GM12878 (cell line): ENCODE data around the gene FANCI. TPM values are rescaled to one million over a fixed set of nuclear protein-coding genes. Genes with fewer than 3 reads are reported as not detected.

Experiments
- ATAC-seq: fragments of 200-7000 bp; cut with Tn5 transposase; 3 replicates; pipeline ENCODE4 v1.9.1; 2020; ENCODE audit warnings: mild to moderate bottlenecking, moderate library complexity
- BruUV-seq: library from RNA; stranded (reverse); fragments of 400-500 nt; replicated peaks from 2 replicates; lab custom pipeline; 2021; lab: Mats Ljungman, UMichigan
- CTCF ChIA-PET: fragments of 300-600 bp; sonication (Branson Sonifier 250); formaldehyde crosslinking; extraction: SDS; loops from one replicate; lab custom pipeline; 2021; ENCODE audit warnings: inconsistent platforms; lab: Yijun Ruan, JAX
- POLR2A ChIA-PET: fragments of 350-600 bp; formaldehyde crosslinking; extraction: SDS; loops from one replicate; lab custom pipeline; 2021; ENCODE audit warnings: inconsistent platforms; lab: Charles Lee
- RAD21 ChIA-PET: fragments of 300-600 bp; sonication (Branson Sonifier 250); formaldehyde crosslinking; loops from one replicate; lab custom pipeline; 2023; ENCODE audit warnings: antibody characterized with exemption; ENCODE audit not compliant: unreplicated experiment; lab: Charles Lee
- SMC1A ChIA-PET: fragments of 300-600 bp; sonication (Branson Sonifier 250); formaldehyde crosslinking; loops from one replicate; lab custom pipeline; 2023; ENCODE audit not compliant: unreplicated experiment, uncharacterized antibody; lab: Charles Lee
- DNase-seq: peaks from one replicate; pipeline ENCODE4 v3.0.0-alpha.2; 2011; ENCODE audit warnings: low read depth, low spot score
- FAIRE-seq: peaks from 3 replicates; lab custom pipeline; 2011; peaks lifted over from hg19 to GRCh38; lab: Jason Lieb, UNC
- H2AFZ ChIP-seq: 2 replicates; pipeline ENCODE4 v1.6.0; 2011; ENCODE audit warnings: low read depth, low read length, control low read depth; ENCODE audit not compliant: control insufficient read depth
- H3K27ac ChIP-seq: 2 replicates; pipeline ENCODE4 v1.5.1; 2011; ENCODE audit warnings: control low read depth; ENCODE audit not compliant: control insufficient read depth, insufficient read depth
- H3K27me3 ChIP-seq, 2 experiments: replicated peaks in 1 of 2; 2 replicates each; pipeline versions ENCODE4 v1.6.0 to v1.6.1; 2011; ENCODE audit warnings: low read length in 1 of 2; ENCODE audit not compliant: control insufficient read depth in 2 of 2, insufficient read depth in 2 of 2
- H3K36me3 ChIP-seq, 2 experiments: 2 replicates each; pipeline ENCODE4 v1.5.1; 2011; ENCODE audit warnings: low read length in 1 of 2; ENCODE audit not compliant: control insufficient read depth in 2 of 2, insufficient read depth in 2 of 2
- H3K4me1 ChIP-seq: 2 replicates; pipeline ENCODE4 v1.6.1; 2011; ENCODE audit warnings: mild to moderate bottlenecking, low read length, moderate library complexity, mixed read lengths; ENCODE audit not compliant: control insufficient read depth, insufficient read depth
- H3K4me2 ChIP-seq: 2 replicates; pipeline ENCODE4 v1.6.0; 2011; ENCODE audit warnings: control low read depth; ENCODE audit not compliant: control insufficient read depth, insufficient read depth
- H3K4me3 ChIP-seq: fragments of 200-600 bp; sonication (generic); 2 replicates; pipeline ENCODE4 v1.5.1; 2016
- H3K79me2 ChIP-seq: 2 replicates; pipeline ENCODE4 v1.6.0; 2011; ENCODE audit warnings: low read length; ENCODE audit not compliant: control insufficient read depth, insufficient read depth
- H3K9ac ChIP-seq: 2 replicates; pipeline ENCODE4 v1.8.0; 2011; ENCODE audit warnings: low read length, control low read depth, mixed read lengths; ENCODE audit not compliant: control insufficient read depth, insufficient read depth
- H3K9me3 ChIP-seq: replicated peaks from 3 replicates; pipeline ENCODE4 v1.5.1; 2011; ENCODE audit warnings: mild to moderate bottlenecking, low read length; ENCODE audit not compliant: control insufficient read depth, insufficient read depth
- H4K20me1 ChIP-seq: 2 replicates; pipeline ENCODE4 v1.6.0; 2011; ENCODE audit not compliant: control insufficient read depth, insufficient read depth
- POLR2A ChIP-seq: IDR thresholded peaks from 2 replicates; pipeline ENCODE4 v1.6.1; 2011; ENCODE audit warnings: low read depth, mild to moderate bottlenecking, low read length
- SIX5 ChIP-seq: IDR thresholded peaks from 2 replicates; pipeline ENCODE4 v1.6.1; 2011; ENCODE audit warnings: mild to moderate bottlenecking, low read depth, low read length, moderate library complexity; ENCODE audit not compliant: severe bottlenecking
- WGBS: methylation state at CpG from one replicate; pipeline ENCODE4 v1.1.6; 2016; ENCODE audit warnings: low lambda C conversion rate; ENCODE audit not compliant: insufficient replicate concordance, insufficient coverage; ENCODE audit errors: missing lambda C conversion rate; 5-methylcytosine and 5-hydroxymethylcytosine counted together
- in situ Hi-C: fragments of 300-500 bp; cut with MboI; formaldehyde crosslinking; loops from 9 replicates; pipeline ENCODE4 v1.14.3; 2018; ENCODE audit warnings: mixed read lengths
- intact Hi-C: fragments of 100-400 bp; cut with micrococcal nuclease; formaldehyde crosslinking; loops from one replicate; pipeline ENCODE4 v1.14.2; 2022; ENCODE audit not compliant: unreplicated experiment
- polyA plus RNA-seq, 11 experiments: library from polyadenylated mRNA; depleted of rRNA in 4 of 11; unstranded in 6 of 11; stranded (reverse) in 5 of 11; fragments of >200 nt; fragmentation: Nextera tagmentation in 4 of 11; fragmentation: Illumina TruSeq in 1 of 11; extraction: Ambion mirVana in 4 of 11; extraction: Trizol in 1 of 11; gene quantifications; 1 replicate in 1 of 11; 2 replicates in 10 of 11; pipeline versions ENCODE4 v1.2.1 to v1.2.3, GENCODE V29; 2011 to 2016; ENCODE audit warnings: inconsistent platforms in 2 of 11, missing spikeins in 2 of 11, low read depth in 1 of 11
- total RNA-seq, 4 experiments: library from RNA; depleted of rRNA in 3 of 4; stranded (reverse); fragments of >200 nt in 3 of 4; fragmentation: Illumina TruSeq in 1 of 4; extraction: Trizol in 1 of 4; gene quantifications; 2 replicates each; pipeline versions ENCODE4 v1.2.1 to v1.2.3, GENCODE V29; 2013 to 2021
- TF ChIP-seq, protein P1 (sequence below): IDR thresholded peaks from 2 replicates; pipeline ENCODE4 v1.6.1; 2011; ENCODE audit warnings: borderline replicate concordance, low read depth, mild to moderate bottlenecking, moderate library complexity, low read length; ENCODE audit not compliant: insufficient read depth, poor library complexity, severe bottlenecking
- TF ChIP-seq, protein P2 (sequence below): fragments of 450-650 bp; IDR thresholded peaks from 2 replicates; pipeline ENCODE4 v1.6.1; 2017; ENCODE audit warnings: mild to moderate bottlenecking
- TF ChIP-seq, protein P3 (sequence below), 3 experiments: IDR thresholded peaks in 2 of 3; conservative IDR thresholded peaks in 1 of 3; 2 replicates each; pipeline ENCODE4 v1.5.1; 2011; ENCODE audit warnings: low read depth in 3 of 3, low read length in 3 of 3, mild to moderate bottlenecking in 3 of 3, control low read depth in 2 of 3, moderate library complexity in 2 of 3, inconsistent platforms in 1 of 3, mixed read lengths in 1 of 3; ENCODE audit not compliant: control insufficient read depth in 2 of 3, insufficient read depth in 1 of 3; ENCODE audit errors: extremely low read depth in 1 of 3

The FANCI gene
- total and polyA plus RNA-seq, 10 of the 15 experiments (the other 5 are each of a cell fraction or from before 2014, with no cell fraction given), result 38.1 to 129 (median 82.4) TPM

DNA sequence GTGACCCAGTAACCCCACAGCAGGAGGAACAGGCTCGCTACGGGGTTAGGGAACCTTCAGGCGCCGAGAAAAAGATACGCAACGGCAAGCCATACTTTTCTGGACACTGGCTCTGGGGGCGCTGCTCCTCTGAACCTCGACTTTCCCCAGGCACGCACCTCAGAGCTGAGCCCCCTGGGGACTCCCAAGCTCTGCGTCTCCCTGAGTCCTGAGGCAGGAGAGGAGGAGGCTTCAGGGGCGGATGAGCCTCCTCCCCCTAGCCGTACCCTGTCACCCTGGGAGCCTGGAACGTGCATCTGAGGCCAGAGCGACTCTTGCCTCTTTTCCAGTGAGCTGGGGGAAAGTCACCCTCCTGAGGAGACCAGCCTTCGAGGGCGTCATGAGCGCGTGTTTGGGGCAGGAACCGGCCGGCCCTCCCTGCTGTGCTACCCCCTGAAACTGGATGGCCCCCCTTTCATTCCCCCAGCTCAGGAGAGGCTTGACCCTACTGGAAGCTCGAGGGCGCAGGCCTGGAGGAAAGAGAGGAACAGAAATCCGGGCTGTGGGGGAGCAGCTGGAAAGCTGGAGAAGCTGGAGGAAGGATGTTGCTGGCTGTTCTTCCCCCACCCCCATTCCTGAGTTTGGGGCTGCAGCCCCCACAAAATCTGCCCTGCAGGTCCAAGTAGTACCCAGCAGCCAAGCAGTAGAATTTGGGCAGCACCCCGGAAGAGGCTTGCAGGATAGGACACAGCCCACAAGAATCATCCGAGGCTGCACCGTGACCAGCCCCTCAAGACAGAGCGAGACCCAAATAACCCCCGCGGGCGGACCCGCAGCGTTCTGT is 115.9 kb downstream of the FANCI start:
- H3K27me3 ChIP-seq, result peaks cover 13 to 35% of the 10 kb centered on the region in 2 experiments
- CTCF ChIA-PET, result interaction anchor here (0.6 to 7.5 kb wide), 45 partner anchors 8 to 400 kb away, joined by 3 to 116 read pairs (median 7); partner anchors contain the start of genes POLG and TICRR

More for the DNA sequence above, 115.9 kb downstream of the FANCI start:
- POLR2A ChIA-PET, result no interaction called here
- H3K4me3 ChIP-seq, result no peak overlapping the region
- DNase-seq, result no peak
- intact Hi-C loops, result no loop called here
- H3K36me3 ChIP-seq, result no peaks in the 10 kb centered on the region
- RAD21 ChIA-PET, result interaction anchor here (0.6 to 2.9 kb wide), 12 partner anchors 9 to 221 kb away, joined by 3 to 26 read pairs (median 4); no protein-coding TSS in a partner anchor
- H2AFZ ChIP-seq, result no peak overlapping the region
- no TSS peak for BruUV-seq
- H4K20me1 ChIP-seq, result 0 out of 2 replicates have a peak, but pooled peaks cover 3% of the 10 kb centered on the region
- no peaks in the 10 kb centered on the region for H3K9me3 ChIP-seq
- FAIRE-seq, result no peak
- H3K9ac ChIP-seq, result no peak overlapping the region
- TF ChIP-seq SIX5, result no peak
- TF ChIP-seq, protein P1, sequence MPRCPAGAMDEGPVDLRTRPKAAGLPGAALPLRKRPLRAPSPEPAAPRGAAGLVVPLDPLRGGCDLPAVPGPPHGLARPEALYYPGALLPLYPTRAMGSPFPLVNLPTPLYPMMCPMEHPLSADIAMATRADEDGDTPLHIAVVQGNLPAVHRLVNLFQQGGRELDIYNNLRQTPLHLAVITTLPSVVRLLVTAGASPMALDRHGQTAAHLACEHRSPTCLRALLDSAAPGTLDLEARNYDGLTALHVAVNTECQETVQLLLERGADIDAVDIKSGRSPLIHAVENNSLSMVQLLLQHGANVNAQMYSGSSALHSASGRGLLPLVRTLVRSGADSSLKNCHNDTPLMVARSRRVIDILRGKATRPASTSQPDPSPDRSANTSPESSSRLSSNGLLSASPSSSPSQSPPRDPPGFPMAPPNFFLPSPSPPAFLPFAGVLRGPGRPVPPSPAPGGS, result no peak
- TF ChIP-seq, protein P2, sequence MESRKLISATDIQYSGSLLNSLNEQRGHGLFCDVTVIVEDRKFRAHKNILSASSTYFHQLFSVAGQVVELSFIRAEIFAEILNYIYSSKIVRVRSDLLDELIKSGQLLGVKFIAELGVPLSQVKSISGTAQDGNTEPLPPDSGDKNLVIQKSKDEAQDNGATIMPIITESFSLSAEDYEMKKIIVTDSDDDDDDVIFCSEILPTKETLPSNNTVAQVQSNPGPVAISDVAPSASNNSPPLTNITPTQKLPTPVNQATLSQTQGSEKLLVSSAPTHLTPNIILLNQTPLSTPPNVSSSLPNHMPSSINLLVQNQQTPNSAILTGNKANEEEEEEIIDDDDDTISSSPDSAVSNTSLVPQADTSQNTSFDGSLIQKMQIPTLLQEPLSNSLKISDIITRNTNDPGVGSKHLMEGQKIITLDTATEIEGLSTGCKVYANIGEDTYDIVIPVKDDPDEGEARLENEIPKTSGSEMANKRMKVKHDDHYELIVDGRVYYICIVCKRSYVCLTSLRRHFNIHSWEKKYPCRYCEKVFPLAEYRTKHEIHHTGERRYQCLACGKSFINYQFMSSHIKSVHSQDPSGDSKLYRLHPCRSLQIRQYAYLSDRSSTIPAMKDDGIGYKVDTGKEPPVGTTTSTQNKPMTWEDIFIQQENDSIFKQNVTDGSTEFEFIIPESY, result no peak
- TF ChIP-seq POLR2A, result no peak
- TF ChIP-seq, protein P3, sequence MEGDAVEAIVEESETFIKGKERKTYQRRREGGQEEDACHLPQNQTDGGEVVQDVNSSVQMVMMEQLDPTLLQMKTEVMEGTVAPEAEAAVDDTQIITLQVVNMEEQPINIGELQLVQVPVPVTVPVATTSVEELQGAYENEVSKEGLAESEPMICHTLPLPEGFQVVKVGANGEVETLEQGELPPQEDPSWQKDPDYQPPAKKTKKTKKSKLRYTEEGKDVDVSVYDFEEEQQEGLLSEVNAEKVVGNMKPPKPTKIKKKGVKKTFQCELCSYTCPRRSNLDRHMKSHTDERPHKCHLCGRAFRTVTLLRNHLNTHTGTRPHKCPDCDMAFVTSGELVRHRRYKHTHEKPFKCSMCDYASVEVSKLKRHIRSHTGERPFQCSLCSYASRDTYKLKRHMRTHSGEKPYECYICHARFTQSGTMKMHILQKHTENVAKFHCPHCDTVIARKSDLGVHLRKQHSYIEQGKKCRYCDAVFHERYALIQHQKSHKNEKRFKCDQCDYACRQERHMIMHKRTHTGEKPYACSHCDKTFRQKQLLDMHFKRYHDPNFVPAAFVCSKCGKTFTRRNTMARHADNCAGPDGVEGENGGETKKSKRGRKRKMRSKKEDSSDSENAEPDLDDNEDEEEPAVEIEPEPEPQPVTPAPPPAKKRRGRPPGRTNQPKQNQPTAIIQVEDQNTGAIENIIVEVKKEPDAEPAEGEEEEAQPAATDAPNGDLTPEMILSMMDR (IDR thresholded peaks at IDR 0.05 in 2 of 3, conservative IDR thresholded peaks at IDR 0.05 in 1 of 3; ENCODE audit: control insufficient read depth in 2 of 3, extremely low read depth in 1 of 3, insufficient read depth in 1 of 3, low read depth in 3 of 3, low read length in 3 of 3), result peak in 1 of 3 experiments; percentile 0; a peak in 1 of 6 replicates
- TF ChIP-seq, all 136 proteins: peak for 1
- SMC1A ChIA-PET, result interaction anchor here (0.6 to 2.8 kb wide), 8 partner anchors 9 to 113 kb away, joined by 3 to 21 read pairs (median 4); no protein-coding TSS in a partner anchor
- peak; percentile 10 for ATAC-seq
- Histone ChIP-seq H3K4me1 (no peaks in the 10 kb centered on the region), H3K27ac (no peak overlapping the region), H3K4me2 (0 out of 2 replicates have a peak overlapping the region, but pooled peaks have one; percentile 2), H3K79me2 (no peaks in the 10 kb centered on the region)
- in situ Hi-C loops, result loop anchor here (5.0 kb wide), 1 partner anchor 73 kb away; no protein-coding TSS in a partner anchor
- whole genome bisulfite sequencing, result 6% methylated on average over 27 of the region's 32 CpGs
